Kidney tubule cell (primary cell): ENCODE data around the gene CDON.
A peak's percentile ranks its signal among the peaks of the same experiment; 100 is the strongest.

Experiments used
- DNase-seq: peaks from one replicate; pipeline ENCODE4 v3.0.0-alpha.2; 2018; ENCODE audit warnings: low spot score

Gene CDON

GRCh38 chr11:125942771-125943428, 119.8 kb downstream of the CDON start:
- DNase-seq = no peak

- DNase-seq = peak; percentile 50
Observed at GRCh38 chr11:125941619-125942611, 120.8 kb downstream of the CDON start.

- no peak for DNase-seq
Observed at GRCh38 chr11:125941267-125941618, 121.4 kb downstream of the CDON start.

- no peak for DNase-seq
Observed at GRCh38 chr11:125940145-125940544, 122.5 kb downstream of the CDON start.

GRCh38 chr11:125939081-125939521, 123.6 kb downstream of the CDON start:
- no peak for DNase-seq

GRCh38 chr11:125938418-125938817, 124.2 kb downstream of the CDON start:
- DNase-seq = no peak

- no peak for DNase-seq
Observed at GRCh38 chr11:125935618-125936199, 127.0 kb downstream of the CDON start.

- no peak for DNase-seq
Observed at GRCh38 chr11:125935056-125935455, 127.6 kb downstream of the CDON start.

- DNase-seq = no peak
Observed at GRCh38 chr11:125934473-125934872, 128.2 kb downstream of the CDON start.

- no peak for DNase-seq
Observed at GRCh38 chr11:125933030-125933813, 129.4 kb downstream of the CDON start.

GRCh38 chr11:125932301-125932700, 130.4 kb downstream of the CDON start:
- DNase-seq = no peak

GRCh38 chr11:125931668-125932067, 131.0 kb downstream of the CDON start:
- DNase-seq = no peak

- no peak for DNase-seq
Observed at GRCh38 chr11:125931116-125931515, 131.6 kb downstream of the CDON start.

GRCh38 chr11:125930076-125930450, 132.6 kb downstream of the CDON start:
- DNase-seq = no peak

- no peak for DNase-seq
Observed at GRCh38 chr11:125929445-125930075, 133.1 kb downstream of the CDON start.

GRCh38 chr11:125926682-125927081, 136.0 kb downstream of the CDON start:
- no peak for DNase-seq

GRCh38 chr11:125925804-125926203, 136.9 kb downstream of the CDON start:
- DNase-seq = no peak

- no peak for DNase-seq
Observed at GRCh38 chr11:125925247-125925740, 137.4 kb downstream of the CDON start.

- no peak for DNase-seq
Observed at GRCh38 chr11:125924384-125925007, 138.2 kb downstream of the CDON start.

- DNase-seq = no peak
Observed at GRCh38 chr11:125923633-125924032, 139.0 kb downstream of the CDON start.

- DNase-seq = peak; percentile 77
Observed at GRCh38 chr11:125923012-125923579, 139.6 kb downstream of the CDON start.
